ENCODE measurements around the gene CDH9.

CDH9 gene

DNA sequence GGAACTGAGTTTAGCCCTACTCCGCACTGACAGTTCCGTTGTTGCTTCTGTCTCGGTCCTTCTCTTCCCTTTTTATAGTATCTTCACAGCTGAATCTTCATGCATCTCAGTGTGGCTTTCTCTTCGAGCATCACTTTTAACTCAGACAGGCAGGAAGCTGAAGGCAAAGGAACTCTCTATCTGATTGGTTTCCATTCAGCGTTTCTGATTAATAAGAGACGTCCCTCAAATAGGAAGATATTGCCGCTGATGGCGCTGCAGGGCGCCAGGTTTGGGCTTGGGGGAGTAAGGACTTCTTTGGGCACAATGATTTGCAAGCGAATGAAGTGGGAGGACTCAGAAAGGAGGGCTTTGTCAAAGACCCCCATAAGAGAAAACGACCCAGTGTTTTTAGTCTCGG is at the start of gene CDH9:
Gene CDH9 (minus strand): TSS at position 111 of the 400 bp plus-strand sequence. CDS start 50,253 bp downstream, outside the sequence.
- intact Hi-C loops (cut with DNase I), result no loop called here
- DNase-seq, result peak; percentile 9 to 85 (median 56)

DNA sequence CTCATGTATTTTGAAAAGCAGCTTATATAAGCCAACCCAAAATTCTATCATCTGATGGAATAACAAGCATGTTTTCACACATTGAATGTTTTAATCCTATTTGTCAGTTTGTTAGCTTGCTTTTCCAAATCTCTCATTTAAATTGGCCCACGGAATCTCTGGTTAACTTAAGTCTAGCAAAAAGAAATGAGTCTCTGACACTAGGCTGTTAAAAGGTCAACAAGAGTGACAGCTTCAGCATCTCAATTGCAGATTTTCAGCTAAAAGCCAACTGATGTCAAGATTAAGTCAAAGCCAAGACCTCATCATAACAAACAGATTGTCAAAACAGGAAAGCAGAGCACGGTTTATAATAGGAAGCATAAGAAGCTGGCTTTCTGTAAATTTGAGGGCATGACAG is 49.4 kb upstream of the CDH9 start:
- intact Hi-C loops (cut with DNase I), result no loop called here

GRCh38 chr5:27083449-27084415 is 45.3 kb upstream of the CDH9 start:
- DNase-seq, result no peak
- intact Hi-C loops (cut with DNase I), result no loop called here

More for the DNA sequence above, 49.4 kb upstream of the CDH9 start:
- no peak for DNase-seq

DNA sequence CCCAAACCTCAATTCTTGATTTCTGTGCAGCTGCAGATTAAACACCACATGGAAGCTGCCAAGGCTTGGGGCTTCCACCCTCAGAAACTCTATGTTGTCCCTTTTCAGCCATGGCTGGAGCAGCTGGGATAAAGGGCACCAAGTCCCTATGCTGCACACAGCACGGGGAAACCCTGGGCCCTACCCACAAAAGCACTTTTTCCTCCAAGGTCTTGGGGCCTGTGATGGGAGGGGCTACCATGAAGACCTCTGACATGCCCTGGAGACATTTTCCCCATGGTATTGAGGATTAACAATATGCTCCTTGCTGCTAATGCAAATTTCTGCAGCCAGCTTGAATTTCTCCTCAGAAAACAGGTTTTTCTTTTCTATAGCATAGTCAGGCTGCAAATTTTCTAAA is 41.8 kb upstream of the CDH9 start:
- intact Hi-C loops (cut with DNase I), result no loop called here
- no peak for DNase-seq

DNA sequence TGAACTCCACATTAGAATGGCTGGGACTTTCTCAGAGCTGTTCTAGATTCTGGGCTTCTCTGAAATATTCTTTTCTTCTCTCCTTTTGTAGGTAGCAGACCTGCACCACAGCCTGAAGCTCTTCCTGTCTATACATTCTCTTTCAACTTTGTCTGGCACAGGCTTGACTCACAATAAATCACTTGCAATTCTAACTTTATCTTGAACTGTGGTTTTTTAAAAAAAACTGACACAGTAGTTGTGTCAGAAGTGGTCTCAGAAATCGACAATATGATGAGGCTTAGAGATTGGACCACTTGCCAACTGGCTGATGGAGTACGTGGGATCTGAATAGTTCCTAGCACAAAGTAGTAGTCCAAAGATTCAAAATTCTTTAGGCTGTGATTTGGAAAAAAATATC is 24.1 kb upstream of the CDH9 start:
- intact Hi-C loops (cut with DNase I), result no loop called here
- no peak for DNase-seq

- intact Hi-C loops (cut with DNase I), result no loop called here
- no peak for DNase-seq
Observed at GRCh38 chr5:27048510-27048909, 10.1 kb upstream of the CDH9 start.

DNA sequence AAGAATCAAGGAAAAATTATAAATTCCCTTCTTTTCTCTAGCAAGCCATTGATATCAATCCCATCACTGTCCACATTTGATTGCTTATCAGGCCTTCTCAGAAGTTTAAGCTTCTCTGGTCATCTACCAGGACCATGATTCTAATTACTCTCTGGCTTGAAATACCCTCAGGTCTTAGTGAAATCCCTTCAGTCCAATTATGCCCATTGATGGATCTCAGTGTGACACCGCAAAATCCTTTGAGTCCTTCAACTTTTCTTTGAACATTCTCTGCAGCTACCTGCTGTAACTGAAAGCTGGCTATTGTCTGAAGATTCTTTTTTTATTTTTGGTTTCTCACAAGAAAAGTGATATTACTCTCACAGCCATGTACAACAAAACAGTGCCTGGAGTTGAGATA is 3.0 kb upstream of the CDH9 start:
- DNase-seq, result no peak
- intact Hi-C loops (cut with DNase I), result no loop called here

GRCh38 chr5:27034565-27034964 is 3.8 kb downstream of the CDH9 start:
- intact Hi-C loops (cut with DNase I), result no loop called here
- DNase-seq, result no peak

DNA sequence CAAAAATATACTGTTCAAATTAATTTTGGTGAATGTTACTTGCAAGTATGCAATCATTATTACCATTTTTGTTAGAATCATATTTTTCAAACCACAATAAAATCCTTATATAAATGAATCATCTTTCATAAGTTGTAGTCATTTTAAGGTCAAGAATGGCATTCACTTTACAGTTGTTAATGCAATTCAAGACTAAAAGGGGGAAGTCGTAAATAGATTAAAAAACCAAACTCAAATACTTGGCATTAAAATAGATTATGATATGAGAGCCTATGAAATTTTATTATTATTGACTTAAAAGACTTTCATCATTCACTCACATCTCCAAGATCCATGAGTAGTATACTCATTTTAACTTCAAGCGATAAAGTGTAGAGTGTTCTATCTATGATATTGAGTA is 11.6 kb downstream of the CDH9 start:
- no peak for DNase-seq
- intact Hi-C loops (cut with DNase I), result no loop called here

GRCh38 chr5:27026063-27026462 is 12.3 kb downstream of the CDH9 start:
- no peak for DNase-seq

GRCh38 chr5:27021471-27021870 is 16.9 kb downstream of the CDH9 start:
- intact Hi-C loops (cut with DNase I), result no loop called here
- DNase-seq, result no peak

More at GRCh38 chr5:27026063-27026462, 12.3 kb downstream of the CDH9 start:
- intact Hi-C loops (cut with DNase I), result no loop called here

DNA sequence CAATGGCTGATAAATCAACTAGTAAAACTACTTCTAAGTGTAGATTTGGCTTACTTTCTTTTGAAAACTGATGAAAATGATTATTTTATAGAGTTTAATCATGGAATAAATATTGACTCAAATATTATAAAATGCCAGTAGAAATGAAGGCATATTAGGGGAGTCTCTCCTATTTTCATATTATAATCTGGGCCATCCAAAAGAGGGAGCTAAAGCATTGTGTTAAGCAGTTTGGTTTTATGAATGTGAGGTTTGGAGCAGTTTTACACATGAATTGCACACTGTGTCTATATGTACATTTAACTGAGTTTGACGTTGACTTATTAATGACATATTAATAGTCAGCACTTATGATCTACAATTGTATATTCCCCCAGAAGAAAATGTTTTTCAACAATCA is 17.4 kb downstream of the CDH9 start:
- intact Hi-C loops (cut with DNase I), result no loop called here
- DNase-seq, result no peak

DNA sequence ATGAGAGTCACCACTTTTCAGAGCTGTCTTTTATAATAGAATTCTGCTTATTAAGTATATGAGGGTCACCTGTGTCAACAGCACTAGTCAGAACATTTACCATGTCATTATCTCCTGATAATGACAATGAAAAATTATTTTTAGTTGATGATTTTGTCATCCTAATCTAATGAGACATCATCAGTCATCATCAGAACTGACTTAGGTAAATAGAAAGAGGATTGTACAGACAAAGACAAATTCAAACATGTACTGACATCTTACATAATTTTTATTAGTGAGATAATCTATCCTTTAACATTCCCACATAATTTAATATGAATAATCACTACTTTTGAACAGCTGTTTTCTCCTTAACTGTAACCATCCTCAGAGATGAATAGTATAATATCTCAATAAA is 22.6 kb downstream of the CDH9 start:
- DNase-seq, result no peak
- intact Hi-C loops (cut with DNase I), result no loop called here

GRCh38 chr5:27011274-27011673 is 27.1 kb downstream of the CDH9 start:
- DNase-seq, result no peak
- intact Hi-C loops (cut with DNase I), result no loop called here

GRCh38 chr5:27010646-27011045 is 27.7 kb downstream of the CDH9 start:
- intact Hi-C loops (cut with DNase I), result no loop called here
- no peak for DNase-seq

DNA sequence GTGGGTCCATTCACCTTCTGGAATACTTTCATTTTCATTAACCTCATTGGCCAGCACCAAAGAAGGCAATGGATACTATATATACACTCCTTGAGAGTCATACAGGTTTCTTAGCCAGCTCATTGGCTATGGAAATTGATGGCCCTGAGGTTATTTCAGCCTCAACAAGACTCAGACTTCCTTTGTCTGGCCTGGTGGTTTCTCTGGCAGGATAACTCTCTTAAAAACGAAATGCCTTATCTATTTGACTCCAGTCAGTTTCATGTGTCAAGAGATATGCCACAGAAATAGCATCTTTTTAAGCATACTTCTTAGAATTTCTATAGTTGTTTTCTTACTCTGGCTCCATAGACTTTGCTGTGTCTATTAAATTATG is 28.9 kb downstream of the CDH9 start:
- no peak for DNase-seq
- intact Hi-C loops (cut with DNase I), result no loop called here

DNA sequence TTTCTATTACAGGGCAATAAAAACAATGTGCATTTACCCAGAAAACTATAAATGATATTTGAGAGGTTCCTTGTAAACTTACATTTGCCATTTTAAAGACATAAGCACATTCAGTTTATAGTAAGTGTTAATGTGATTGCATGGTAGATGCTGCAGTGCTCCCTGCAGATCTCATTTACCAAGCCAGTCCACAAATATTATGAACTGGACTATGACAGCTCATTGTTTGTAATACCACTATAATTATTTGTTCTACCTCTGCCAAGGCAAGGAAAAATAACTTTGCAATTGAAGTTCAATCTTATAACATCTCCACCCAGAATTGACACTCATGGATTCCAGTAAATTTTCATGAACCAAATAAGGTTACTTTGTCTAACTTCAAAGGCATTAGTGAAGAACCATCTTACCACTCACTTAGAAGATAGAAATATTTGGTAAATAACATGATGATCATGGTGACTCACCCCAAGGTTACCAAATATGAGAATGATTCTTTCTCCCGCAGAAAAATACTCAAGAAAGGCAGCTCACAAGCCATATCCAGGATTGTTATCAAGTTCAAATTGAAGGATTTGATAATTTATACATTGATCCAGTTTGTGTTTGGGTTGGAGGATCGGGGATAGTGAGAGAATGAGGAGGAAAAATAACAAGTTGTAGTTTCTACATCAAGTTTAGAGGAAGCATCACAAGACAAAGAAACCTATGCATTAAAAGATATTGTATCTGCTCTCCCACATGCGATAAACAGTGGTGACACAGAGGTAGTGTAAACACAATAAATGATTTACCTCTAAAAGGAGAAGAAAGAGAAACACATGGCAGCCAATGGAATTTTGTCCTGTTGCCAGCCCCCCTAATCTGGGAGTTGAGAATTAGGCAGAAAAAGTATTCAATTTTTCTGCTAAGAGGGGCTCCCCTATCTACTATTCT is 29.5 kb downstream of the CDH9 start:
- intact Hi-C loops (cut with DNase I), result no loop called here
- DNase-seq, result no peak

GRCh38 chr5:27007121-27007520 is 31.3 kb downstream of the CDH9 start:
- DNase-seq, result peak in 11 of 42 donors; percentile 3 to 61 (median 26)
- intact Hi-C loops (cut with DNase I), result no loop called here

- intact Hi-C loops (cut with DNase I), result no loop called here
- DNase-seq, result no peak
Observed at GRCh38 chr5:26986985-26987384, 51.4 kb downstream of the CDH9 start.

DNA sequence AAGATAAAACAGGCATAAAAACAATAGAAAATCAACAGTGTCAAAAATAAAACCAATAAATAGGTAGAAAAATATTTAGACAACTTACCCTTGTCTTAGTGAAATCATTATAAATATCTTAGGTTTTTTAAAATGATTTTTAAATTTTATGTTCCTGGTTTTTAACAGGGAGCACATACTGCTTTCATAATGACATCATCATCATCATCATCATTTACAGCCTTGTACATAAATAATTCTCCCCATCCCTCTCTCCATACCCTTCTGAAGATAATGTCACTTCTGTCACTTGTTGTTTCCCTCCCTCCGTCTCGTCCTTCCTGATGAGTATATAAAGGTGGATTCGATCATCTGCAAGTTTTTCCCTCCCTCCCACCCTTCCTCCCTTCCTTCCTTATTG is 56.6 kb downstream of the CDH9 start:
- DNase-seq, result no peak
- intact Hi-C loops (cut with DNase I), result no loop called here

Data from head of caudate nucleus (tissue), 42 donors.